Loucy (cell line): Measurements from ENCODE around the gene PPEF1.

Experiments used
- CTCF ChIP-seq: fragments of 200-600 bp; sonication (generic); conservative IDR thresholded peaks from 2 replicates; pipeline ENCODE4 v1.5.1; 2014; ENCODE audit warnings: mild to moderate bottlenecking, antibody characterized with exemption, low read length
- EZH2phosphoT487 ChIP-seq: fragments of 200-600 bp; IDR thresholded peaks from 2 replicates; pipeline ENCODE4 v1.6.1; 2018; ENCODE audit warnings: antibody characterized with exemption, mild to moderate bottlenecking, moderate library complexity, borderline replicate concordance

GRCh38 chrX:18698737-18699650 lies 8.5 kb upstream of the PPEF1 start:
- TF ChIP-seq CTCF (no peak), EZH2phosphoT487 (no peak)
